WTC11 (cell line): ENCODE results near the gene EHD3.

Source experiments
- CTCF ChIP-seq: fragments of 200-600 bp; IDR thresholded peaks from 2 replicates; pipeline ENCODE4 v1.8.0; 2022; ENCODE audit warnings: antibody characterized with exemption
- E2F1 ChIP-seq: sonication (generic); formaldehyde crosslinking; IDR thresholded peaks from 2 replicates; pipeline ENCODE4 v1.8.0; 2022; ENCODE audit warnings: mild to moderate bottlenecking, missing genetic modification reagents
- NR3C1 ChIP-seq: sonication (generic); formaldehyde crosslinking; conservative IDR thresholded peaks from 2 replicates; pipeline ENCODE4 v1.8.1; 2023; ENCODE audit warnings: low read depth, mild to moderate bottlenecking, missing genetic modification reagents
- SP1 ChIP-seq: sonication (generic); formaldehyde crosslinking; conservative IDR thresholded peaks from 2 replicates; pipeline ENCODE4 v1.8.1; 2022; ENCODE audit warnings: missing genetic modification reagents
- TP53 ChIP-seq: sonication (generic); formaldehyde crosslinking; IDR thresholded peaks from 2 replicates; pipeline ENCODE4 v1.8.1; 2023; ENCODE audit warnings: mild to moderate bottlenecking, missing genetic modification reagents
- USF1 ChIP-seq: sonication (generic); formaldehyde crosslinking; IDR thresholded peaks from 2 replicates; pipeline ENCODE4 v1.8.0; 2022; ENCODE audit warnings: mild to moderate bottlenecking, missing genetic modification reagents
- USF2 ChIP-seq: sonication (generic); formaldehyde crosslinking; IDR thresholded peaks from 2 replicates; pipeline ENCODE4 v1.8.1; 2023; ENCODE audit warnings: mild to moderate bottlenecking, missing genetic modification reagents, moderate library complexity
- ZNF416 ChIP-seq: fragments of 250-450 bp; sonication (Bioruptor Pico); IDR thresholded peaks from 2 replicates; pipeline ENCODE4 v1.9.0; 2021; ENCODE audit warnings: mild to moderate bottlenecking, inconsistent platforms
- ZNF423 ChIP-seq: fragments of 250-450 bp; sonication (Bioruptor Pico); IDR thresholded peaks from 2 replicates; pipeline ENCODE4 v2.1.2; 2022; ENCODE audit warnings: mild to moderate bottlenecking, moderate library complexity
- TF ChIP-seq, protein P1 (sequence below): sonication (generic); formaldehyde crosslinking; IDR thresholded peaks from 2 replicates; pipeline ENCODE4 v1.8.1; 2022; ENCODE audit warnings: low read depth, mild to moderate bottlenecking, moderate library complexity, missing genetic modification reagents, borderline replicate concordance

DNA sequence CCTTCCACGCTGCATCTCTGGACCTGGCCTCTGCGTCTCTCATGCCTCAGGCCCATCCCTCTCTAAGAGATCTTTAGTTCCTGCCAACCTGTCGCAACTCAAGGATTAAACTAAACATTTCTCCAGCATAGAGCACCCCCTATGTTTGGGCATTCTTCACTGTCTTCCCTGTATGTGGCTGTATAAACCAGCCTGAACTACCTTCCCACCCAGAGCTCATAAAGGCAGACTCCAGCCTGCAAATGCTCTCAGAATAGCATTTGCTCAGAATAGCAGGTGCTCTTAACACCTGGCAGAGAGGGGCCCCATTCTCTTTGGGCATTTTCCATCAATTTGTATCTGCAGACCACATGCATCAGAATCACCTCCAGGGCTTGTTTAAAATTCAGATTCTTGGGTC, 83.4 kb downstream of the EHD3 start:
- TF ChIP-seq CTCF (no peak), USF2 (CRISPR knock-in tag) (no peak), SP1 (CRISPR knock-in tag) (no peak), ZNF416 (CRISPR knock-in tag) (no peak), TP53 (CRISPR knock-in tag) (no peak), USF1 (CRISPR knock-in tag) (no peak), E2F1 (no peak), ZNF423 (no peak), NR3C1 (CRISPR knock-in tag) (no peak)
- TF ChIP-seq, protein P1, sequence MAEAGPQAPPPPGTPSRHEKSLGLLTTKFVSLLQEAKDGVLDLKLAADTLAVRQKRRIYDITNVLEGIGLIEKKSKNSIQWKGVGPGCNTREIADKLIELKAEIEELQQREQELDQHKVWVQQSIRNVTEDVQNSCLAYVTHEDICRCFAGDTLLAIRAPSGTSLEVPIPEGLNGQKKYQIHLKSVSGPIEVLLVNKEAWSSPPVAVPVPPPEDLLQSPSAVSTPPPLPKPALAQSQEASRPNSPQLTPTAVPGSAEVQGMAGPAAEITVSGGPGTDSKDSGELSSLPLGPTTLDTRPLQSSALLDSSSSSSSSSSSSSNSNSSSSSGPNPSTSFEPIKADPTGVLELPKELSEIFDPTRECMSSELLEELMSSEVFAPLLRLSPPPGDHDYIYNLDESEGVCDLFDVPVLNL (CRISPR knock-in tag) = no peak
